HepG2 (cell line): ENCODE results near the gene UNC5CL. TPM values are rescaled to one million over a fixed set of nuclear protein-coding genes. Genes with fewer than 3 reads are reported as not detected.

Source experiments
- ATAC-seq: fragments of 200-7000 bp; cut with Tn5 transposase; 3 replicates; pipeline ENCODE4 v1.9.1; 2020; ENCODE audit warnings: mild to moderate bottlenecking, moderate library complexity
- BruUV-seq: library from RNA; stranded (reverse); fragments of 400-500 nt; replicated peaks from 2 replicates; lab custom pipeline; 2021; lab: Mats Ljungman, UMichigan
- CTCF ChIA-PET: fragments of 300-600 bp; formaldehyde crosslinking; extraction: SDS; loops from one replicate; lab custom pipeline; 2021; ENCODE audit warnings: low total read pairs, inconsistent platforms, low intra/inter-chr PET ratio; lab: Yijun Ruan, JAX
- POLR2A ChIA-PET: fragments of 350-600 bp; sonication (Branson Sonifier 250); formaldehyde crosslinking; loops from one replicate; lab custom pipeline; 2020; ENCODE audit warnings: antibody characterized with exemption, inconsistent platforms; lab: Yijun Ruan, JAX
- DNase-seq: peaks from one replicate; pipeline ENCODE4 v3.0.0-alpha.2; 2015; ENCODE audit warnings: low spot score
- FAIRE-seq: peaks from 3 replicates; lab custom pipeline; 2011; peaks lifted over from hg19 to GRCh38; lab: Jason Lieb, UNC
- H2AFZ ChIP-seq: one replicate; pipeline ENCODE4 v1.6.1; 2011; ENCODE audit warnings: low read length, inconsistent platforms
- H3K27ac ChIP-seq: fragments of 300-600 bp; 3 replicates; pipeline ENCODE4 v1.8.0; 2011; ENCODE audit warnings: mixed run types, mild to moderate bottlenecking, mixed read lengths, low read length, inconsistent platforms; ENCODE audit not compliant: insufficient read depth; ENCODE audit errors: extremely low read length
- H3K27me3 ChIP-seq, 2 experiments: fragments of 200-600 bp in 1 of 2; 2 replicates in 1 of 2; 3 replicates in 1 of 2; pipeline versions ENCODE4 v1.6.0 to v1.8.0; 2011; ENCODE audit warnings: low read length in 2 of 2, mild to moderate bottlenecking in 2 of 2, moderate library complexity in 2 of 2, inconsistent platforms in 1 of 2; ENCODE audit not compliant: insufficient read depth in 2 of 2, control insufficient read depth in 1 of 2
- H3K36me3 ChIP-seq, 2 experiments: fragments of 200-600 bp in 1 of 2; replicated peaks in 1 of 2; 2 replicates in 1 of 2; 3 replicates in 1 of 2; pipeline versions ENCODE4 v1.5.1 to v1.8.0; 2011; ENCODE audit warnings: low read length in 2 of 2, inconsistent platforms in 1 of 2; ENCODE audit not compliant: insufficient read depth in 2 of 2, control insufficient read depth in 1 of 2
- H3K4me1 ChIP-seq: 2 replicates; pipeline ENCODE4 v1.5.1; 2012; ENCODE audit warnings: low read length, inconsistent platforms; ENCODE audit not compliant: insufficient read depth
- H3K4me2 ChIP-seq: 2 replicates; pipeline ENCODE4 v1.6.0; 2011; ENCODE audit warnings: low read depth, low read length, inconsistent platforms
- H3K4me3 ChIP-seq, 3 experiments: fragments of 200-600 bp in 1 of 3; sonication (generic), shearing (Covaris generic) in 1 of 3; replicated peaks in 1 of 3; 2 replicates each; pipeline ENCODE4 v1.5.1; 2011 to 2016; ENCODE audit warnings: low read length in 3 of 3, inconsistent platforms in 2 of 3, low read depth in 2 of 3, mild to moderate bottlenecking in 2 of 3, control low read depth in 1 of 3, mixed read lengths in 1 of 3; ENCODE audit not compliant: insufficient read depth in 1 of 3
- H3K79me2 ChIP-seq: one replicate; pipeline ENCODE4 v1.6.1; 2011; ENCODE audit warnings: low read length, inconsistent platforms; ENCODE audit not compliant: insufficient read depth
- H3K9ac ChIP-seq: 2 replicates; pipeline ENCODE4 v1.6.0; 2011; ENCODE audit warnings: mild to moderate bottlenecking, low read depth, low read length, inconsistent platforms; ENCODE audit not compliant: insufficient read depth
- H3K9me3 ChIP-seq: 2 replicates; pipeline ENCODE4 v1.5.1; 2012; ENCODE audit warnings: mild to moderate bottlenecking, low read length
- H4K20me1 ChIP-seq: 2 replicates; pipeline ENCODE4 v1.6.0; 2011; ENCODE audit warnings: inconsistent platforms, mild to moderate bottlenecking, low read length, moderate library complexity; ENCODE audit not compliant: insufficient read depth
- CEBPG ChIP-seq: IDR thresholded peaks from 2 replicates; pipeline ENCODE4 v1.6.1; 2016
- DR1 ChIP-seq: sonication (generic); formaldehyde crosslinking; IDR thresholded peaks from 2 replicates; pipeline ENCODE4 v1.8.0; 2021; ENCODE audit warnings: mild to moderate bottlenecking, missing genetic modification reagents, inconsistent platforms
- HNF4A ChIP-seq: sonication (generic); formaldehyde crosslinking; IDR thresholded peaks from 2 replicates; pipeline ENCODE4 v1.4.0; 2020; ENCODE audit warnings: missing genetic modification reagents
- HNRNPL ChIP-seq: fragments of 200-400 bp; formaldehyde crosslinking; IDR thresholded peaks from 2 replicates; pipeline ENCODE4 v1.6.1; 2017; ENCODE audit warnings: mild to moderate bottlenecking, low read depth, low read length
- PATZ1 ChIP-seq: sonication (generic); formaldehyde crosslinking; IDR thresholded peaks from 2 replicates; pipeline ENCODE4 v1.4.0; 2020; ENCODE audit warnings: missing genetic modification reagents
- SOX13 ChIP-seq, 3 experiments: fragments of 450-650 bp in 1 of 3; sonication (generic) in 1 of 3; formaldehyde crosslinking in 1 of 3; IDR thresholded peaks in 2 of 3; conservative IDR thresholded peaks in 1 of 3; 2 replicates each; pipeline versions ENCODE4 v1.5.0 to v1.6.1; 2016 to 2020; ENCODE audit warnings: antibody characterized with exemption in 1 of 3, mild to moderate bottlenecking in 1 of 3, missing compliant biosample characterization in 1 of 3, missing genetic modification reagents in 1 of 3, moderate library complexity in 1 of 3
- ZIK1 ChIP-seq: sonication (generic); formaldehyde crosslinking; IDR thresholded peaks from 2 replicates; pipeline ENCODE4 v1.5.0; 2020; ENCODE audit warnings: mild to moderate bottlenecking, low read depth, missing genetic modification reagents, borderline replicate concordance
- WGBS: methylation state at CpG from one replicate; pipeline ENCODE4 v1.1.6; 2017; ENCODE audit warnings: low lambda C conversion rate; 5-methylcytosine and 5-hydroxymethylcytosine counted together
- in situ Hi-C: cut with HindIII; loops from 2 replicates; pipeline ENCODE4 v1.10.0; 2017; ENCODE audit warnings: low pct_unique_long_range_greater_than_20kb; ENCODE audit not compliant: extremely low pct_ligation_motif_present
- intact Hi-C: fragments of 100-400 bp; cut with micrococcal nuclease; formaldehyde crosslinking; loops from one replicate; pipeline ENCODE4 v1.10.0; 2022; ENCODE audit not compliant: unreplicated experiment
- polyA plus RNA-seq, 8 experiments: library from polyadenylated mRNA; depleted of rRNA in 3 of 8; stranded (reverse) in 7 of 8; unstranded in 1 of 8; fragments of >200 nt; fragmentation: Illumina TruSeq in 4 of 8; extraction: Trizol in 4 of 8; gene quantifications; 2 replicates each; pipeline versions ENCODE4 v1.2.1 to v1.2.3, GENCODE V29; 2011 to 2016; ENCODE audit warnings: low read depth in 4 of 8, missing spikeins in 1 of 8, mixed read lengths in 1 of 8; ENCODE audit not compliant: insufficient read depth in 1 of 8
- total RNA-seq, 5 experiments: library from RNA; depleted of rRNA; stranded (reverse); fragments of >200 nt; fragmentation: Illumina TruSeq; extraction: Trizol; gene quantifications; 2 replicates each; pipeline ENCODE4 v1.2.3, GENCODE V29; 2016; ENCODE audit warnings: low read depth in 1 of 5

UNC5CL gene
- total and polyA plus RNA-seq, 2 of the 13 experiments (the other 11 are each of a cell fraction or from before 2014, with no cell fraction given), result 2.4 to 2.5 TPM

- in situ Hi-C loops, result loop anchor here (25.0 kb wide), 1 partner anchor 701 kb away; no protein-coding TSS in a partner anchor
- POLR2A ChIA-PET, result no interaction called here
- intact Hi-C loops, result no loop called here
Observed at GRCh38 chr6:41038205-41038604, 816 bp downstream of the UNC5CL start.

More at GRCh38 chr6:41038205-41038604, 816 bp downstream of the UNC5CL start:
- H3K9me3 ChIP-seq, result no peaks in the 10 kb centered on the region
- 0 out of 2 replicates have a peak, but pooled peaks have one; percentile 34 for TF ChIP-seq PATZ1 (CRISPR knock-in tag)
- TF ChIP-seq SOX13 (IDR thresholded peaks at IDR 0.05), result no peak
- TF ChIP-seq SOX13 (CRISPR knock-in tag; conservative IDR thresholded peaks at IDR 0.05 in 1 of 2, IDR thresholded peaks at IDR 0.05 in 1 of 2), result 0 out of 4 replicates have a peak, but pooled peaks of 1 of the 2 experiments have one; percentile 8
- 0 out of 2 replicates have a peak, but pooled peaks have one; percentile 16 for TF ChIP-seq CEBPG
- TF ChIP-seq ZIK1 (CRISPR knock-in tag), result no peak
- TF ChIP-seq DR1 (CRISPR knock-in tag), result no peak
- TF ChIP-seq HNF4A (CRISPR knock-in tag), result peak; percentile 48; the same call in 1 of the 2 replicates
- TF ChIP-seq HNRNPL, result 0 out of 2 replicates have a peak, but pooled peaks have one; percentile 58
- CTCF ChIA-PET, result interaction anchor here (3.3 kb wide), 1 partner anchor 27 kb away, joined by 25 read pairs; no protein-coding TSS in a partner anchor
- H3K79me2 ChIP-seq, result no peaks in the 10 kb centered on the region
- no peak overlapping the region for H3K27ac ChIP-seq
- no peaks in the 10 kb centered on the region for H3K27me3 ChIP-seq
- DNase-seq (no peak), ATAC-seq (no peak), FAIRE-seq (no peak)
- no peak overlapping the region for H3K9ac ChIP-seq
- WGBS, result 92% methylated on average over 2 of the region's 3 CpGs
- peak overlapping the region; percentile 29; the same call in 1 of the 2 replicates for H3K4me2 ChIP-seq
- no peak overlapping the region for H2AFZ ChIP-seq
- no peak overlapping the region; a peak in 1 of 6 replicates for H3K4me3 ChIP-seq
- peaks cover 78% of the 10 kb centered on the region for H3K4me1 ChIP-seq
- no peaks in the 10 kb centered on the region for H4K20me1 ChIP-seq
- peaks cover 0 to 1% of the 10 kb centered on the region in 2 experiments; a peak in 1 of 5 replicates for H3K36me3 ChIP-seq
- no TSS peak for BruUV-seq
